ENCODE measurements around the gene MCC.

DNA sequence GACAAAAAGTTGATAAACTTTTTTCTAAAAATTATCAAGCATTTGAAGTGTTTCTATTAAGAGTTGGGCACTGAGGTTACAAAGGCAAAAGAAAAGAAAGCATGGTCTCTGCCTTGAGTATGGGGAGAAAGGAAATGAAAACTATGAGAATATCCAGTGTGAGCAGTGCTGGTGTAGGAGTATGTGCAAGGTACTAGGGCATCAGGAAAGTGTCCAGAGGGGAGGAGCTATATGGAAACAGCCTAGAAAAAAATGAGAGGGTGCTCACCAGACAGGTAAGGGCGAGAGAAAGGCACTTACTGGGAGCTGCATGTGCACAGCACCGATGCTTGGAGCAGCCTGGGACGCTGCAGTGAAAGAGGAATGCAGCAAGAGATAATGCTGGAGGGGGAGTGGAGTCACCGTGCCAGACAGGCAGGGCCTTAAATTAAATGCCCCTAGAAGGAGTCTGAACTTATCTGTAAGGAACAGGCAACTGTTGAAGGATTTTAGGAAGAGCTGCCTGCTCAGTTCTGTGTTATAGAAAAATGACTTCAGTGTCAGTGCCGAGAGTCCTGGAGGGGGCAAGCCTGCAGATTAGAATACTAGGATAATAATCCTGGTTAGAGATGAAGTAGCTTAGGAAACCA is 14.0 kb downstream of the MCC start:
- TF ChIP-seq, protein P1, sequence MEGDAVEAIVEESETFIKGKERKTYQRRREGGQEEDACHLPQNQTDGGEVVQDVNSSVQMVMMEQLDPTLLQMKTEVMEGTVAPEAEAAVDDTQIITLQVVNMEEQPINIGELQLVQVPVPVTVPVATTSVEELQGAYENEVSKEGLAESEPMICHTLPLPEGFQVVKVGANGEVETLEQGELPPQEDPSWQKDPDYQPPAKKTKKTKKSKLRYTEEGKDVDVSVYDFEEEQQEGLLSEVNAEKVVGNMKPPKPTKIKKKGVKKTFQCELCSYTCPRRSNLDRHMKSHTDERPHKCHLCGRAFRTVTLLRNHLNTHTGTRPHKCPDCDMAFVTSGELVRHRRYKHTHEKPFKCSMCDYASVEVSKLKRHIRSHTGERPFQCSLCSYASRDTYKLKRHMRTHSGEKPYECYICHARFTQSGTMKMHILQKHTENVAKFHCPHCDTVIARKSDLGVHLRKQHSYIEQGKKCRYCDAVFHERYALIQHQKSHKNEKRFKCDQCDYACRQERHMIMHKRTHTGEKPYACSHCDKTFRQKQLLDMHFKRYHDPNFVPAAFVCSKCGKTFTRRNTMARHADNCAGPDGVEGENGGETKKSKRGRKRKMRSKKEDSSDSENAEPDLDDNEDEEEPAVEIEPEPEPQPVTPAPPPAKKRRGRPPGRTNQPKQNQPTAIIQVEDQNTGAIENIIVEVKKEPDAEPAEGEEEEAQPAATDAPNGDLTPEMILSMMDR (IDR thresholded peaks at IDR 0.05; ENCODE audit: insufficient read depth, low read length, poor library complexity, severe bottlenecking), result no peak
- no peak for TF ChIP-seq EZH2phosphoT487 (conservative IDR thresholded peaks at IDR 0.05; ENCODE audit: low read length)
